GM23248 (cell line): Measurements from ENCODE around the gene HS6ST1. TPM values are rescaled to one million over a fixed set of nuclear protein-coding genes. Genes with fewer than 3 reads are reported as not detected.

ENCODE experiments used
- DNase-seq: peaks from one replicate; pipeline ENCODE4 v3.0.0-alpha.2; 2015
- H2AFZ ChIP-seq: fragments of 200-600 bp; sonication (generic); 2 replicates; pipeline ENCODE4 v1.6.1; 2016; ENCODE audit warnings: antibody characterized with exemption
- H3F3A ChIP-seq: fragments of 200-600 bp; sonication (generic); 2 replicates; pipeline ENCODE4 v1.6.1; 2016; ENCODE audit warnings: mild to moderate bottlenecking, antibody characterized with exemption, mixed run types; ENCODE audit not compliant: insufficient read depth
- H3K27ac ChIP-seq: fragments of 200-600 bp; sonication (generic); 2 replicates; pipeline ENCODE4 v1.5.1; 2016; ENCODE audit warnings: mild to moderate bottlenecking
- H3K27me3 ChIP-seq: fragments of 200-600 bp; sonication (generic); replicated peaks from 2 replicates; pipeline ENCODE4 v1.6.1; 2016; ENCODE audit warnings: mild to moderate bottlenecking; ENCODE audit not compliant: insufficient read depth
- H3K36me3 ChIP-seq: fragments of 200-600 bp; sonication (generic); 2 replicates; pipeline ENCODE4 v1.6.1; 2016; ENCODE audit warnings: low read depth, mild to moderate bottlenecking
- H3K4me1 ChIP-seq: fragments of 200-600 bp; sonication (generic); 2 replicates; pipeline ENCODE4 v1.6.1; 2016; ENCODE audit warnings: mild to moderate bottlenecking; ENCODE audit not compliant: insufficient read depth
- H3K4me2 ChIP-seq: fragments of 200-600 bp; sonication (generic); one replicate; pipeline ENCODE4 v1.6.1; 2016; ENCODE audit warnings: mild to moderate bottlenecking; ENCODE audit not compliant: unreplicated experiment
- H3K4me3 ChIP-seq: fragments of 200-600 bp; sonication (generic); 2 replicates; pipeline ENCODE4 v1.5.1; 2016; ENCODE audit warnings: mild to moderate bottlenecking
- H3K79me2 ChIP-seq: fragments of 200-600 bp; sonication (generic); 2 replicates; pipeline ENCODE4 v1.6.1; 2016; ENCODE audit warnings: mild to moderate bottlenecking; ENCODE audit not compliant: insufficient read depth
- H3K9ac ChIP-seq: fragments of 200-600 bp; sonication (generic); 2 replicates; pipeline ENCODE4 v1.6.1; 2016; ENCODE audit warnings: mild to moderate bottlenecking
- H3K9me2 ChIP-seq: fragments of 200-600 bp; sonication (generic); 2 replicates; pipeline ENCODE4 v1.6.1; 2016; ENCODE audit warnings: mixed run types, mild to moderate bottlenecking, moderate library complexity; ENCODE audit not compliant: insufficient read depth
- H3K9me3 ChIP-seq: fragments of 200-600 bp; sonication (generic); one replicate; pipeline ENCODE4 v1.6.1; 2017; ENCODE audit warnings: low read depth
- H4K20me1 ChIP-seq: fragments of 200-600 bp; sonication (generic); 2 replicates; pipeline ENCODE4 v1.6.0; 2016; ENCODE audit not compliant: insufficient read depth
- EZH2 ChIP-seq: fragments of 200-600 bp; sonication (generic); IDR thresholded peaks from 2 replicates; pipeline ENCODE4 v1.6.1; 2018; ENCODE audit warnings: antibody characterized with exemption, mild to moderate bottlenecking; ENCODE audit not compliant: insufficient read depth, poor library complexity, severe bottlenecking
- EZH2phosphoT487 ChIP-seq: fragments of 200-600 bp; sonication (generic); IDR thresholded peaks from 2 replicates; pipeline ENCODE4 v1.6.1; 2018; ENCODE audit warnings: antibody characterized with exemption, moderate library complexity, mild to moderate bottlenecking, low read depth; ENCODE audit not compliant: insufficient read depth
- WGBS, 2 experiments: methylation state at CpG; one replicate each; pipeline ENCODE4 v1.1.6; 2015 to 2017; ENCODE audit warnings: low lambda C conversion rate in 2 of 2, low coverage in 1 of 2; ENCODE audit errors: missing lambda C conversion rate in 2 of 2; 5-methylcytosine and 5-hydroxymethylcytosine counted together
- in situ Hi-C: fragments of 300-500 bp; cut with MboI; formaldehyde crosslinking; loops from 2 replicates; pipeline ENCODE4 v1.15.0; 2020
- polyA plus RNA-seq: library from polyadenylated mRNA; unstranded; fragments of >200 nt; fragmentation: Nextera tagmentation; extraction: Ambion mirVana; gene quantifications from 2 replicates; pipeline ENCODE4 v1.2.1, GENCODE V29; 2016
- total RNA-seq: library from RNA; depleted of rRNA; stranded (reverse); fragments of >200 nt; shearing (Covaris generic); gene quantifications from 2 replicates; pipeline ENCODE4 v1.2.3, GENCODE V29; 2014

Gene HS6ST1
- total and polyA plus RNA-seq, 2 experiments from 2014 or later: 3.3 to 27.3 TPM

DNA sequence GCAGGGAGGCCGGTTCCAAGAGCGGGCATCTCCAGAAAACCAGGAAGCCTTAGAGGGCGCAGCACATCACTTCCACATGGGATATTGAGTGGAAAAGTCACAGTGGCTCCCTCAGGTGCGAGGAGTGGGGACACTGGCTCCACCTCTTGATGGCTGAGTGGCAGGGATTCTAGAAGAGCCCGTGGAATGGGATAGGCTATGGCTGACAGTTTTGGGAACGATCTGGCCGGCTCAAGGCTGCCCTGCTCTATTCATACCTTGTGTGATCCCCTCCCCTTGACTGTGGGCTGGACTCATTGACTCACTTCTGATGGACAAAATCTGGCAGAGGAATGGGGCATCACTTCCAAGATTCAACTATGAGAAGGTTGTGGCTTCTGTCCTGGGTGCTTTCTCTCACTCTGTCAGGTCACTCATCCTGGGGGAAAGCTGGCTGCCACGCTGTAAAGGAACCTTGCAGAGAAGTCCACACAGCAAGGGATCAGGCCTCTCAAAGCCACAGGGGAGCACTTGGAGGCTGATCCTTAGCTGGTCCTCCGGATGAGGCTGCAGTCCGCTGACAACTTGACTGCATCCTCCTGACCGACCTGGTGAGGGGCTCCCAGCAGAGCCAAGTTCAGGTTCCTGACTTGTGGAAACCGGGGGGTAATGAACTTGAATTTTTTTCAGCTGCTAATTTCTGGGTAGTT, 46.7 kb upstream of the HS6ST1 start:
- Histone ChIP-seq H2AFZ (no peak overlapping the region), H3K27me3 (no peaks in the 10 kb centered on the region), H3F3A (no peaks in the 10 kb centered on the region), H3K4me3 (no peak overlapping the region), H3K9me2 (no peaks in the 10 kb centered on the region), H3K4me1 (peaks cover 35% of the 10 kb centered on the region), H3K4me2 (no peak overlapping the region), H3K9me3 (no peaks in the 10 kb centered on the region), H3K79me2 (no peaks in the 10 kb centered on the region), H4K20me1 (no peaks in the 10 kb centered on the region), H3K27ac (no peak overlapping the region), H3K9ac (no peak overlapping the region), H3K36me3 (no peaks in the 10 kb centered on the region)
- DNase-seq: peak; percentile 66
- TF ChIP-seq EZH2phosphoT487: no peak
- TF ChIP-seq EZH2: no peak
- in situ Hi-C loops: no loop called here
- WGBS, 2 experiments: 86 to 89% methylated on average over 12 of the region's 12 CpGs

DNA sequence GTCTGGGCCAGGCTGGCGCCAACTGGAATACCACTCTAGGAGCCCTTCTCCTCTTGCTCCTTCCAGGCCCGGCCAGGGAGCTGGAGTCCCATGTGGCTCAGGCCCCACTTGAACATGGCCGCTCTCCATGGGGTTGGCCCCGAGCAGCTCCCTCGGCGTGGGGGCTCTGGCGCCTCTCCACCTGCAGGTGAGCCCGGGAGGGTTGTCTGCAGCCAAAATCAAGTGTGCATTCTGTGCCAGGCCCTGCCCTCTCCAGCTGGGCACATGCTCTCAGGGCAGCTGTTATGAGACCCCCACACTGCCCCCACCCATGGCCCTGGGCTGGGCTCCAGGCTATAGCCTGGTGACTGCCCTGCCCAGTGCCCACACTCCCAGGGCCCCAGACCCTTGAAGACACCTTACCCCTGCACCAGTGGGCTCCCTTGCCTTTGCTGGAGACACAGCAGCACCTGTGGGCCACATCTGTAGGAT, 45.8 kb upstream of the HS6ST1 start:
- H3K9me2 ChIP-seq: no peaks in the 10 kb centered on the region
- no peak overlapping the region for H3K4me3 ChIP-seq
- H4K20me1 ChIP-seq: no peaks in the 10 kb centered on the region
- H3K36me3 ChIP-seq: no peaks in the 10 kb centered on the region
- H3K9me3 ChIP-seq: no peaks in the 10 kb centered on the region
- no peaks in the 10 kb centered on the region for H3F3A ChIP-seq
- no peak for DNase-seq
- H3K79me2 ChIP-seq: no peaks in the 10 kb centered on the region
- no peak overlapping the region for H3K9ac ChIP-seq
- 94 to 96% methylated on average over 7 to 8 of the region's 8 CpGs for WGBS, 2 experiments
- H3K4me2 ChIP-seq: no peak overlapping the region
- TF ChIP-seq EZH2 (no peak), EZH2phosphoT487 (no peak)
- no peak overlapping the region for H2AFZ ChIP-seq
- in situ Hi-C loops: no loop called here
- H3K27ac ChIP-seq: no peak overlapping the region
- no peaks in the 10 kb centered on the region for H3K27me3 ChIP-seq
- H3K4me1 ChIP-seq: peaks cover 35% of the 10 kb centered on the region

DNA sequence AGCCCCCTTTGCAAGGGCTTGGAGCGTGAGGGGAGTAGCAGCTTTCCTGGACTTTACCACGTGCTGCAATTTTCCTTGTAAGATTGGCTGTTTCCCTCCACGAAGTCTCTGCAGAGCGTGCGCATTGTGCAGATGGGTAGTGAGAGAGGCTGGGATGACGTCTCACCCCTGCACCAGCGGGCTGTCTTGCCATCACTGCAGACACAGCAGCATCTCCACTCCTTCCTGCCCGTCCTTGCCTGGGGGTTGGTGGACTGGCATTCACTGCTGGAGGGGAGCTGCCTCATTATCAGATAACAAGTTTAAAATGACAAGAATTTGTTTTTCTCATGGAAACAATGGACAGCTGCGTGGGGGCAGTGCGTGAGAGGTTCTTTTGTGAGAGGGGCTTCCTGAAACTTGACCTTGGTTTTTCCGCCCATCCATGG, 45.3 kb upstream of the HS6ST1 start:
- Histone ChIP-seq H4K20me1 (no peaks in the 10 kb centered on the region), H3K9ac (no peak overlapping the region), H3K79me2 (no peaks in the 10 kb centered on the region), H2AFZ (no peak overlapping the region), H3K4me3 (no peak overlapping the region), H3K4me1 (peaks cover 30% of the 10 kb centered on the region), H3K27me3 (no peaks in the 10 kb centered on the region), H3K9me2 (no peaks in the 10 kb centered on the region), H3K9me3 (no peaks in the 10 kb centered on the region), H3K4me2 (no peak overlapping the region), H3K36me3 (no peaks in the 10 kb centered on the region), H3F3A (no peaks in the 10 kb centered on the region), H3K27ac (no peak overlapping the region)
- TF ChIP-seq EZH2 (no peak), EZH2phosphoT487 (no peak)
- WGBS, 2 experiments: 93 to 97% methylated on average over 11 of the region's 11 CpGs
- in situ Hi-C loops: no loop called here
- no peak for DNase-seq

DNA sequence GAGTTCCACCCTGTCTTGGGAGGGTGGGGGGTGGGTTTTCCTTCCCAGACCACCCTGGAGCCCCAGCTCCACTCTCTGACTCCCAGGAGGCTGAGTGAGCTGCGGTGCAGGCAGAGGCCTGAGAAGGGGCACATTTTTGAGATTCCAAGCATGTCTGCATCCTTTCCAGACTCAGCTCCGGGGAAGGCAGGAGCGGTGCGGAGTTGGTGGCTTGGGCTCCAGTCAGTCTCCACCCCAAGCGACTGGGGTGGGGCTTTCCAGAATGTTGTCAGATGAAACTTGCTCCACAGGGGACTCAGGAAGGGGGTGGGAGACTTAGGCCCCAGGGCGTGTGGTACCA, 44.2 kb upstream of the HS6ST1 start:
- no peaks in the 10 kb centered on the region for H3K36me3 ChIP-seq

More for the DNA sequence above, 44.2 kb upstream of the HS6ST1 start:
- in situ Hi-C loops: no loop called here
- TF ChIP-seq EZH2phosphoT487 (no peak), EZH2 (no peak)
- Histone ChIP-seq H3K27me3 (no peaks in the 10 kb centered on the region), H3K27ac (peak overlapping the region; percentile 36), H4K20me1 (no peaks in the 10 kb centered on the region), H3K4me3 (no peak overlapping the region), H3K4me2 (peak overlapping the region; percentile 17), H3K9ac (peak overlapping the region; percentile 46; the same call in 1 of the 2 replicates), H3K9me2 (no peaks in the 10 kb centered on the region), H3F3A (no peaks in the 10 kb centered on the region), H3K79me2 (no peaks in the 10 kb centered on the region), H3K9me3 (no peaks in the 10 kb centered on the region), H2AFZ (peak overlapping the region; percentile 40), H3K4me1 (peaks cover 30% of the 10 kb centered on the region)
- 5% methylated on average over 5 to 6 of the region's 6 CpGs for WGBS, 2 experiments
- DNase-seq: peak; percentile 80
